ENCODE data around the gene HSF2BP. TPM values are rescaled to one million over a fixed set of nuclear protein-coding genes. Genes with fewer than 3 reads are reported as not detected.

The HSF2BP gene
- total RNA-seq, 1 donor from 2014 or later: 3.4 TPM

DNA sequence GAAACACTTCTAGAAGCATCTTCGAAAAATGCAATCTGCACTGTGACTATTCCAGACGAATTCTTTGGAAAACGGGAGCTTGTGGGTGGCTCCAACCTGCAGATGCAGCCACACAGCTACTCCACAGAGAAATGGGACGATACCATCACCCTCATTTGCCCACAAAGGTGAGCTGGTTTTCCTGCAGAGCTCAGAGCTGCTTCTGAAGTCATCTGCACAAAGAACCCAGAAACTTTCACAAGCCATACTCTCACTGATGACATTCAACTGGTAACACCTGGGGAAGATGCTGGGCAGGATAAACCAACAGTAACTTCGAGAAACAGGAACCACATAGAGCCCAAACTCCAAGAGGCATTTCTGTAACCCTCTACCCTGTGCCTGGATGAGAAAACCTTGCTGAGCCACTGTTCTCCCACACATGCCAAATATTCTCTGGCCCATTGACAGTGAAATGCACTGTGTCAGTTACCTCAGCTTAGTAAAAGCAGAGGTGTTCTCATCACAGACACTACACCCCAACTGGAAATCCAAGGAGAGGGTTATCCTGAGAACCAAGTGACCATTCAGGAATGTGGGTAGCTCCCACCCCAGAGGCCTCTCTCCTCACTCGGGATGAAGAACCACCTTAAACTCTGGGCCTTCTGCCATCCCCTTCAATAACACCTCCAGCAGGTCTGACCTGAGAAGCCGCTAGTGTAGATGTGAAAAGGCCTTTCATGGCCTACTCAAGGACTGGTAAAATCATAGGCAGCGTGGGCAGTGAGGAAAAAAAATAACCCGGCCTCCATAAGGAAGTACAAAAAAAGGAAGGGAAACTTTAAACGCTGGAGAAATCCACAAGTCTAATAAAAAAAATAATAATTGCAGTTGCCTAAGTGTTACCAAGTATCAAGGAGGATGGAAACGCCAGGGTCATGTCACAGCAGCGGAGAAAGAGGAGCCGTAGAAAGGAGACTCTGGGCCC, 56.7 kb downstream of the HSF2BP start:
- no peak for DNase-seq (ENCODE audit: extremely low spot score, unreplicated experiment)

DNA sequence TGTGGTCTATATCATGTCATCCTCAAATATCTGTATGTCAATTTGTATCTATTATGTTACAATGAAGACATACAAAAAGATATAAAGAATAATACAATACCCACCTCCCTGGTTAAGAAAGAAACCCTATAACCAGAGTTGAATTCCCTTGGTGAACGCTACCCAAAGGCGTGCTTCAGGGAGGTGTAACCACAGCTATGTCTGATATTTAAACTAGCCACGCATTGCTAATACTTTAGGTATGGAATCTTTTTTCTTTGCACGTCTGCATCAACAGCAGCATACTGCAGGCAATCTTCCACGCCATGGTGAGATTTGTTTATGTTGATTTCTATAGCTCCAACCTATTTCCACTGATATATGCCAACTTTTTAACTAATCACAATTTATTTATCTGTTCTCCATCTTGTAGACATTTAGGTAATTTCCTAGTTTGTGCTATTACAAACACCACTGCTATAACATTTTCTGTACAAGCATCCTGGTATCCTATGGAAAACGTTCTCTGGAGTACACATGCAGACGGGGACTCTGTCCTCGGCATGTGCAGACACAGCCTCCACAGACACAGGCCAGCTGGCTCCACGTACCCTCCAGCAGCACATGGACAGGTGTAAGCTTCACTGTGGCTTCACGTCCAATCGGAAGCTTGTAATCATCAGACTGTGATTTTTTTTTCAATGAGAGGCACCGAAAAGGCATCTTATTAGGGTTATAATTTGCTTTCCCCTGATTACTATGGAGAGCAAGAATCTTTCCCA, 58.5 kb downstream of the HSF2BP start:
- peaks cover 1% of the 10 kb centered on the region for H3K36me3 Mint-ChIP-seq (ENCODE audit: unreplicated experiment)
- DNase-seq (ENCODE audit: extremely low spot score, unreplicated experiment): no peak
- TF ChIP-seq CTCF (IDR thresholded peaks at IDR 0.05): no peak
- H3K4me1 Mint-ChIP-seq (ENCODE audit: unreplicated experiment): peaks cover 12% of the 10 kb centered on the region
- H3K9me3 Mint-ChIP-seq (ENCODE audit: unreplicated experiment): no peaks in the 10 kb centered on the region
- peak overlapping the region; percentile 93 for H3K27ac Mint-ChIP-seq (ENCODE audit: unreplicated experiment)
- no peak overlapping the region for H3K4me3 Mint-ChIP-seq (ENCODE audit: unreplicated experiment)
- no peaks in the 10 kb centered on the region for H3K27me3 Mint-ChIP-seq (ENCODE audit: unreplicated experiment)

More for the DNA sequence above, 56.7 kb downstream of the HSF2BP start:
- Mint-ChIP-seq H3K27ac (ENCODE audit: unreplicated experiment) (no peak overlapping the region), H3K36me3 (ENCODE audit: unreplicated experiment) (peaks cover 4% of the 10 kb centered on the region), H3K4me1 (ENCODE audit: unreplicated experiment) (peaks cover 5% of the 10 kb centered on the region), H3K4me3 (ENCODE audit: unreplicated experiment) (no peak overlapping the region), H3K9me3 (ENCODE audit: unreplicated experiment) (peaks cover 5% of the 10 kb centered on the region), H3K27me3 (ENCODE audit: unreplicated experiment) (no peaks in the 10 kb centered on the region)
- no peak for TF ChIP-seq CTCF (IDR thresholded peaks at IDR 0.05)

DNA sequence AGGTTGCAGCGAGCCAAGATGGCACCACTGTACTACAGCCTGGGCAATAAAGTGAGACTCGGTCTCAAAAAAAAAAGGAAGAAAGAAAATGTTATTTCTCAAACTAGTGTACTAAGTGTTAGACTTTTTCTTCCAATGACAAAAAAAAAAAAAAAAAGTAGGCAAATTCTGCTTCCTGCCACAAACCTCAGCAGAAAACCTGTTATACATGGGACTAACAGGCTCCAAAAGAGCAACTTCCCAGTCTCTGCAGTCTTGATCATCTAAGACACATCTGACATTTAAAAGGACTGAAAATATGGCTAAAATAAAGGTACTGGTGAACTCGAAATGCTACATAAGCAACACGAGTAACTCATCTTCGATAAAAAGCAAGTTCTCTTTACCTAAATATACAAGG, 59.6 kb downstream of the HSF2BP start:
- Mint-ChIP-seq H3K4me1 (ENCODE audit: unreplicated experiment) (peaks cover 19% of the 10 kb centered on the region), H3K36me3 (ENCODE audit: unreplicated experiment) (peaks cover 3% of the 10 kb centered on the region), H3K27ac (ENCODE audit: unreplicated experiment) (peak overlapping the region; percentile 93), H3K27me3 (ENCODE audit: unreplicated experiment) (no peaks in the 10 kb centered on the region), H3K9me3 (ENCODE audit: unreplicated experiment) (no peaks in the 10 kb centered on the region), H3K4me3 (ENCODE audit: unreplicated experiment) (no peak overlapping the region)
- TF ChIP-seq CTCF (IDR thresholded peaks at IDR 0.05): no peak
- DNase-seq (ENCODE audit: extremely low spot score, unreplicated experiment): no peak

GRCh38 chr21:43598416-43599120, 60.7 kb downstream of the HSF2BP start:
- no peaks in the 10 kb centered on the region for H3K9me3 Mint-ChIP-seq (ENCODE audit: unreplicated experiment)
- H3K4me1 Mint-ChIP-seq (ENCODE audit: unreplicated experiment): peaks cover 31% of the 10 kb centered on the region
- H3K27me3 Mint-ChIP-seq (ENCODE audit: unreplicated experiment): no peaks in the 10 kb centered on the region
- peak overlapping the region; percentile 93 for H3K27ac Mint-ChIP-seq (ENCODE audit: unreplicated experiment)
- TF ChIP-seq CTCF (IDR thresholded peaks at IDR 0.05): no peak
- no peak overlapping the region for H3K4me3 Mint-ChIP-seq (ENCODE audit: unreplicated experiment)
- no peak for DNase-seq (ENCODE audit: extremely low spot score, unreplicated experiment)
- peaks cover 3% of the 10 kb centered on the region for H3K36me3 Mint-ChIP-seq (ENCODE audit: unreplicated experiment)
